PC-9 (cell line): Measurements from ENCODE around the gene BSPRY.

Experiments
- EZH2 ChIP-seq: fragments of 200-600 bp; sonication (generic); IDR thresholded peaks from 2 replicates; pipeline ENCODE4 v1.8.0; 2017; ENCODE audit warnings: antibody characterized with exemption, low read depth
- TF ChIP-seq, protein P1 (sequence below): fragments of 200-600 bp; sonication (generic); conservative IDR thresholded peaks from 2 replicates; pipeline ENCODE4 v1.6.1; 2017; ENCODE audit warnings: mixed run types, antibody characterized with exemption, mild to moderate bottlenecking, moderate library complexity

DNA sequence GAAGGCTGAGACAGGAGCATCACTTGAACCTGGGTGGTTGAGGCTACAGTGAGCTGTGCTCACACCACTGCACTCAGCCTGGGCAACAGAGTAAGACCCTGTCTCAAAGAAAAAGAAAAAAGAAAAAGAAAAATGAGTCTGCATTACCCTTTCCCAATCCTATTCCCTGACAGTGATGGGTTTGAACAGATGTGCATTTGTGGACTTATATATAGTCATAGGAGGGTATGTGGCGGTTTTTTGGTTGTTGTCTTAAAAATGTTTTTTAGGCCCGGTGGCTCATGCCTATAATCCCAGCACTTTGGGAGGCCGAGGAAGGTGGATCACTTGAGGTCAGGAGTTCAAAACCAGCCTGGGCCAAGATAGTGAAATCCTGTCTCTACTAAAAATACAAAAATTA, 14.0 kb downstream of the BSPRY start:
- TF ChIP-seq, protein P1, sequence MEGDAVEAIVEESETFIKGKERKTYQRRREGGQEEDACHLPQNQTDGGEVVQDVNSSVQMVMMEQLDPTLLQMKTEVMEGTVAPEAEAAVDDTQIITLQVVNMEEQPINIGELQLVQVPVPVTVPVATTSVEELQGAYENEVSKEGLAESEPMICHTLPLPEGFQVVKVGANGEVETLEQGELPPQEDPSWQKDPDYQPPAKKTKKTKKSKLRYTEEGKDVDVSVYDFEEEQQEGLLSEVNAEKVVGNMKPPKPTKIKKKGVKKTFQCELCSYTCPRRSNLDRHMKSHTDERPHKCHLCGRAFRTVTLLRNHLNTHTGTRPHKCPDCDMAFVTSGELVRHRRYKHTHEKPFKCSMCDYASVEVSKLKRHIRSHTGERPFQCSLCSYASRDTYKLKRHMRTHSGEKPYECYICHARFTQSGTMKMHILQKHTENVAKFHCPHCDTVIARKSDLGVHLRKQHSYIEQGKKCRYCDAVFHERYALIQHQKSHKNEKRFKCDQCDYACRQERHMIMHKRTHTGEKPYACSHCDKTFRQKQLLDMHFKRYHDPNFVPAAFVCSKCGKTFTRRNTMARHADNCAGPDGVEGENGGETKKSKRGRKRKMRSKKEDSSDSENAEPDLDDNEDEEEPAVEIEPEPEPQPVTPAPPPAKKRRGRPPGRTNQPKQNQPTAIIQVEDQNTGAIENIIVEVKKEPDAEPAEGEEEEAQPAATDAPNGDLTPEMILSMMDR, result no peak
- no peak for TF ChIP-seq EZH2
